HG03066 (cell line): ENCODE results near the gene MBNL3.
"Not testable (repeated sequence)": the region's sequence is repeated elsewhere in the genome, so short reads cannot be mapped to it uniquely, and the experiment has no call there.

ENCODE experiments used
- ATAC-seq: cut with Tn5 transposase; IDR thresholded peaks from one replicate; pipeline ENCODE4 v1.9.1; 2021; ENCODE audit warnings: low read depth; ENCODE audit not compliant: unreplicated experiment

MBNL3 gene

GRCh38 chrX:132384301-132384700 lies 104.5 kb downstream of the MBNL3 start:
- no peak for ATAC-seq

DNA sequence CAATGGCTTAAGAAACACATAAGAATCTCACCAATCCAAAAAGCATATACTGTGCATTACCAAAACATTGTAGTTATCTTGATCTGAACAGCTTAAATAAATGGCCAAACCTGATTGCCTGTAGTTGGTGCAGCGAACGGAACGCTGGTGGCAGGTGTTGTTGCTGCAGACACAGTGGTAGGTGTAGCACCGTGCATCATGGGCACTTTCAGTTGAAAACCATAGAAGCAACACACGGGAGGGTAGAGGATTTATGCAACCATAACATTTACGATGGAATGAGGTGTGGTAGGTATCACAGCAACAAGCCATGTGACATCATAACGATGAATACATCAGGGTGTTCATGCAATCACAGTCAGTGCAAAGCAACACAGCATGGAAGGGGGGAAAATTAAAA lies 106.8 kb downstream of the MBNL3 start:
- ATAC-seq = no peak

DNA sequence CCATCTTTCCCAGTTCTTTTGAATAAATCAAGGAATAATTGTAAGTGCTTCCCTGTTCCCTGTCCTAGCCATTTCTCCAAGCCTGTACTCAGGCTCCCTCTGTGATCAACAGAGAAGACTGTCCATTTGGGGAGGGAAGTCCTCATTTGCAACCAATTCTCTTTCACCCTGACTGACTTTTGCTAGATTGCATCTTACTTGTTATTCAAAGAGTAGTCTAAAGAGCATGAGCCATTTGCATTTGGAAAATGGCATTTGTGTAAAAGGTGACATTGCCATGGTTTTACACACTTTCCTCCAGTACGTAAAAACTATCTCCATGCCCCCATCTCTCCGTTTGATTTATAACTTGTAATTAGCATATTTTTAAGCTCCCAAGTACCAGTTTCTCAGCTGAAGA lies 110.6 kb downstream of the MBNL3 start:
- no peak for ATAC-seq

DNA sequence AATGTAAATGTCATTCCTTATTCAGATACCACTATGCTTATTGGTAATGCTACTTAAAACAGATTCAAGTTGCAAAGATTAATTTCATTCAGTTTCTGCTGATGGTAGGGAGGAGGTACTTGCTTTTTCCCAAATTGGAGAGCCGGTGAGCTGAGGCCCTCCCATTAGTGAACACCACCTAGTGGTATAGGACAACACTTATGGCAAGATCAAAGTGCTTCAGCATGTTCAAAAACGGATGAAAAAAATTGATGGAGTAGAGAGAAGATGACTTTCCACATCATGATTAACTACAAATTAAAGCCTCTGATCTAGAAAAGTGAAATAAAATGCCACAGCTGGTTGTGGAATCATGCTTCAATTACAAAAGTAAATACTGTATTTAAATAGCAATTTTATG lies 112.9 kb downstream of the MBNL3 start:
- ATAC-seq = no peak

DNA sequence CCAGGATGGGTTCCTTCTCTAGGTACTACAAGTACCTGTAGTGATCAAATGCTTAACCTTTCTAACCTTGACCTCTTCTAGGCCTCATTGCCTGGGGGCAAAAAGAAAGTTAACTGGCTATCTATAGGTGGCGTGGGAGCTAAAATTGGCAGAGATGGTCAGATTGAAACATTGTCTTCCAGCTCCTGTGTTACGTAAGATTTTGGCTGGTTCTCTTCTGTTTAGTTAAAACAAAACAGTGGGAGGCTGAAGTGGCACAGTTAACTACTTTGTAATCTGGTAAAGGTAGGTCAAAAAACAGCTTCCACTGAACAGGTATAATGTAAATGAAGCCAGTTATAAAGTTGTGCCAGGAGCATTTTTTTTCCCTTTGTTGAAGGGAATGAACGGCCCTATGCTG lies 115.2 kb downstream of the MBNL3 start:
- ATAC-seq = no peak

GRCh38 chrX:132369617-132370326 lies 119.1 kb downstream of the MBNL3 start:
- no peak for ATAC-seq

DNA sequence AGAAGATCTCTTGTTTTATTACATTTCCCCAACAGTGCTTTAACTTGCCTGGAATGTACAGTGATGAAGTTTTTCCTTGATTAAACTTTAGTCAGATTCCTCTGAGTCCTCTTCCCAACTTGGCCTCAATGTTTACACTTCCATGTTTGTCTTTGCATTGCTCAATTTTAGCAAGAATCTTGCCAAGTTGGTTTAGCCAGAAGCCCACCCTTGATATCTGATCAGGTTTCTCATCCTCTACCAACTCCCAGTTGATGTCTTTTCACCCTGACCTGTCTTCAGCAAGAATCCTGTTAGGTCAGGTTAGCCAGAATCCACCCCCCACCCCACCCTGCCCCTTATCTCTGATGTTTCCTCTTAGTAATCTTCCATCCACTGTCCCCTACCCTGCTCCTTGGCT lies 120.9 kb downstream of the MBNL3 start:
- ATAC-seq = no peak

DNA sequence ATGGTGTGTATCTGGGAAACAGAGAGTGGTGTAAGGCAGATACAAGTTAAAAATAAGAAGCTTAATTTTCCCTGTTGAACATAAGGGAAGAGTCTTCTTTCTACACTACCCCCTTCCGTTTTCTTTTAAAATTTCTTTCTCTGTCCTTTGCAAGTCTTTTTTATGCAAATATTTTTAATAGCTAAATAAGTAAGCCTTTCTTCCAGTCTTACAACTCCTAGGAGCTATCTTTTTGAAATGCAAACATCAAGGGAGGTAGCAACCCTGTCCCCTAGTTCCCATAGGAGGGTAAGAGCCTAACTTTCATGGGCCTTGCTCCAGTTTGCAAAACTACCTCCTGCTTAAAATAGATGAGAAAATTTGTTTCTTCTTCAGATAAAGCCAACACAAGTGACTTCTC lies 121.5 kb downstream of the MBNL3 start:
- no peak for ATAC-seq

GRCh38 chrX:132365490-132365889 lies 123.3 kb downstream of the MBNL3 start:
- no peak for ATAC-seq

DNA sequence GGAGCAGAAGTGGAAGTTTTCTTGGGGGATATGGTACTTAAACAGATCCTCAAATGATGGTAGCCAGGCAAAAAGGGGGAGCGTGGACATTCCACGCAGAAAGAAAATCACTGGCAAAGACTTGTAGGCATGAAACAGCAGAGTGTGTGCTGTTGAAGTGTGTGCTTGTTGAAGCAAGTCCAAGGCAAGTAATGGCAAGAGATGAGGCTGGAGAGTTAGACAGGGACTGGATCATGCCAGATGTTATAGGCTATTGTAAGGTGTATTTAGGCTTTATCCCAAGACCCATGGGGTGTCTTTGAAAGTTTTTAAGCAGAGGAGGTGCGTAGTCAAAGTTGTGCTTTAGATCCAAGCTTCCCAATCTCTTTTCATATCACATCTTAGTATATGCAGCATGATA lies 124.5 kb downstream of the MBNL3 start:
- no peak for ATAC-seq

GRCh38 chrX:132353430-132353829 lies 135.4 kb downstream of the MBNL3 start:
- no peak for ATAC-seq

DNA sequence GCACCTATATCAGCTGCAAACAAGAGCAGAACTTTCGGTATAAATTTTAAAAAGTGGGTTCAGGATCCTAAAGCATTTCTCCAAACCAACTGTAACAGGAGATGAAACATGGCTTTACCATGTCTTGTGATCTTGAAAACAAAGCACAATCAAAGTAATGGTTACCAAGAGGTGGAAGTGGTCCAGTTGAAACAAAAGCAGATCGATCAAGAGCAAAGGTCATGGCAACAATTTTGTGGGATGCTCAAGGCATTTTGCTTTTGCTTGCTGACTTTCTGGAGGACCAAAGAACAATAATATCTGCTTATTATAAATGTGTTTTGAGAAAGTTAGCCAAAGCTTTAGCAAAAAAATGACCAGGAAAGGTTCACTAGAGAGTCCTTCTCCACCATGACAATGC lies 152.7 kb downstream of the MBNL3 start:
- no peak for ATAC-seq

- ATAC-seq = no peak
These were observed 155.5 kb downstream of the MBNL3 start for GRCh38 chrX:132333351-132333750.

DNA sequence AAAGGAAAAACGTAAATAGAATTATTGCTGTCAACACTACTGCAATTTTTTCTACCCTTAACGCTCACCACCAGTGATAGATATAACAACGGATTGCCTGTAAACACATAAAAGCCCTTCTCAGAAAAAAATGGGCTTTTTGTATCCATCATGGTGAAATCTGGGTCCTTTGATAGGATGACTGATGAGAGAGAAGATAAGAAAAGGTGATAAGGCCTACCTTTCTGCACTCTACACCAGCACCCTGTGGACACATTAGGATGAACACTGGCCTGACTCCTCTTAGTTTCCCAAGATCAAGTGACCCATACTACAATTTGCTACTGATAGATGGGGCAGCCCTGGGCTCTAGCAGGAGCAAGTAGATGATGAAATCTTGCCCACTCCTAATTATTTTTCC lies 157.3 kb downstream of the MBNL3 start:
- no peak for ATAC-seq

DNA sequence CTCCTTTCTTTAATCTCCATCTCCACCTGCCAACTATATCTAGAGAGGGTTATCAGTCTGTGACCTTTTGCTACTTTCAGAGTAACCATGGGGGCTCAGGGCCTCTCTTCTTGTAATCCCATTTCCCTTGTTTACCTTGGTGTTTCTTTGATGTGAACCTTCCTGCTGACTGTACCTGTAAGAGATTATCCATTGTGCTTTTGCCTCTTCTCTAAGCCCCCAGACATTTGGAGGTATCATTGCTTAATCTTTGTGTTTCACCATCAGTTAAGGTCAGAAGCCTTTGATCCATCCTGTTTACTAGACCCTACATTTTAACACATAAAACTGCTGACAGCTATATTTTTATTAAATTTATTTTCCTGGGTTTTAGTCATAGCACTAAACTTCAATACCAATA lies 157.8 kb downstream of the MBNL3 start:
- ATAC-seq = no peak

GRCh38 chrX:132330156-132330729 lies 158.6 kb downstream of the MBNL3 start:
- ATAC-seq = no peak

DNA sequence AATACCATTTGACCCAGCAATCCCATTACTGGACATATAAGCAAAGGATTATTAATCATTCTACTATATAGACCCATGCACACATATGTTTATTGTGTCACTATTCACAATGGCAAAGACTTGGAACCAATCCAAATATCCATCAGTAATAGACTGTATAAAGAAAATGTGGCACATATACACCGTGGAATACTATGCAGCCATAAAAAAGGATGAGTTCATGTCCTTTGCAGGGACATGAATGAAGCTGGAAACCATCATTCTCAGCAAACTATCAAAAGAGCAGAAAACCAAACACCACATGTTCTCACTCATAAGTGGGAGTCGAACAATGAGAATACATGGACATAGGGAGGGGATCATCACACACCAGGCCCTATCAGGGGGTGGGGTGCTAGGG lies 161.9 kb downstream of the MBNL3 start:
- not testable (repeated sequence) for ATAC-seq
